GM19025 (cell line): ENCODE measurements around the gene PLB1.

Source experiments
- ATAC-seq: cut with Tn5 transposase; IDR thresholded peaks from one replicate; pipeline ENCODE4 v1.9.1; 2021; ENCODE audit warnings: mild to moderate bottlenecking, low read depth, moderate library complexity; ENCODE audit not compliant: unreplicated experiment

The PLB1 gene, protein sequence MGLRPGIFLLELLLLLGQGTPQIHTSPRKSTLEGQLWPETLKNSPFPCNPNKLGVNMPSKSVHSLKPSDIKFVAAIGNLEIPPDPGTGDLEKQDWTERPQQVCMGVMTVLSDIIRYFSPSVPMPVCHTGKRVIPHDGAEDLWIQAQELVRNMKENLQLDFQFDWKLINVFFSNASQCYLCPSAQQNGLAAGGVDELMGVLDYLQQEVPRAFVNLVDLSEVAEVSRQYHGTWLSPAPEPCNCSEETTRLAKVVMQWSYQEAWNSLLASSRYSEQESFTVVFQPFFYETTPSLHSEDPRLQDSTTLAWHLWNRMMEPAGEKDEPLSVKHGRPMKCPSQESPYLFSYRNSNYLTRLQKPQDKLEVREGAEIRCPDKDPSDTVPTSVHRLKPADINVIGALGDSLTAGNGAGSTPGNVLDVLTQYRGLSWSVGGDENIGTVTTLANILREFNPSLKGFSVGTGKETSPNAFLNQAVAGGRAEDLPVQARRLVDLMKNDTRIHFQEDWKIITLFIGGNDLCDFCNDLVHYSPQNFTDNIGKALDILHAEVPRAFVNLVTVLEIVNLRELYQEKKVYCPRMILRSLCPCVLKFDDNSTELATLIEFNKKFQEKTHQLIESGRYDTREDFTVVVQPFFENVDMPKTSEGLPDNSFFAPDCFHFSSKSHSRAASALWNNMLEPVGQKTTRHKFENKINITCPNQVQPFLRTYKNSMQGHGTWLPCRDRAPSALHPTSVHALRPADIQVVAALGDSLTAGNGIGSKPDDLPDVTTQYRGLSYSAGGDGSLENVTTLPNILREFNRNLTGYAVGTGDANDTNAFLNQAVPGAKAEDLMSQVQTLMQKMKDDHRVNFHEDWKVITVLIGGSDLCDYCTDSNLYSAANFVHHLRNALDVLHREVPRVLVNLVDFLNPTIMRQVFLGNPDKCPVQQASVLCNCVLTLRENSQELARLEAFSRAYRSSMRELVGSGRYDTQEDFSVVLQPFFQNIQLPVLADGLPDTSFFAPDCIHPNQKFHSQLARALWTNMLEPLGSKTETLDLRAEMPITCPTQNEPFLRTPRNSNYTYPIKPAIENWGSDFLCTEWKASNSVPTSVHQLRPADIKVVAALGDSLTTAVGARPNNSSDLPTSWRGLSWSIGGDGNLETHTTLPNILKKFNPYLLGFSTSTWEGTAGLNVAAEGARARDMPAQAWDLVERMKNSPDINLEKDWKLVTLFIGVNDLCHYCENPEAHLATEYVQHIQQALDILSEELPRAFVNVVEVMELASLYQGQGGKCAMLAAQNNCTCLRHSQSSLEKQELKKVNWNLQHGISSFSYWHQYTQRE (N-terminal part only)

DNA sequence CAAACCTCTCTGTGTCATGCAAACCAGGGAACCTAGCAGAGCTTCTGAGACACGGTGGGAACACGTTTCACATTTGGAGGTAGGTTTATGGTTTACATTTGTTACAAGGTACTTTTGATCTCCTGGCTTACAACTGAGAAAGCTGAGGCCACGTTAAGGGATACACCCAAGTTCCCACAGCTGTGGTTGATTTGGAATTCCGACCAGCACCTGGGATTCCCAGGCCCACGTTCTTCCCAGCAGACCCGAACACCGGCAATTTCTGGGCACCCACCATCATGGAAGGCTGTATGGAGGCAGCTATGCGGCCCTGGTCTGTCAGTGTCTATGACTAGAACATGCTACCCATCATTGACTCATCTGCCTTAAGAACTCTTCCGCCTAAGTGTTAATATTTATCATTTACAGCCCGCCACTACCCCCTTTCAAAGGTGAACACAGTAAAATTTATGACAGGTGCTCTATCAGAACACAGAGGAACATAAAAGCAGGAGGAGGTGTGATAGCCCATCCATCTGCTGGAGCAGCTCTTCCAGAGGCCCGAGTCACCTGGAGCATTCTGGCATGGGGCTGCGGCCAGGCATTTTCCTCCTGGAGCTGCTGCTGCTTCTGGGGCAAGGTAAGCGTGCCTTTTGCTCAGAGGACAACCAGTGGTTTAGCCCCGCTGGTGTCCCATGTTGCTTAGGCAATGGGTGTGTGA, at the start of gene PLB1:
Gene PLB1 (plus strand): TSS at position 510 of the 700 bp plus-strand sequence. CDS start 55 bp downstream, at position 565.
- no peak for ATAC-seq

DNA sequence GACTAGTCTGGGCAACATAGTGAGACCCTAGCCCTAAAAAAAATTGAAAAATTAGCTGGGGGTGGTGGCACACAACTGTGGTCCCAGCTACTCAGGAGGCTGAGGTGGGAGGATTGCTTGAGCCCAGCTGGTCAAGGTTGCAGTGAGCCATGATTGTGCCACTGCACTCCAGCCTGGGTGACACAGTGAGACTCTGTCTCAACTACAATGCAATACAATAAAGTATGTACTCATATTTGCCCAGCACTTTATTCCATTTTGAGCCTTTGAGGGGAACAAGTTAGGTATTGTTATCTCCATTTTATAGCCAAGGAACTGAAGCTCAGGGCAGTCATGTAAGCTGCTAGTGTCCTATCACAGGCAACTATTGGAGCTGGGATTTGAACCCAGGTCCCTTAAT, 49.3 kb upstream of the PLB1 start:
- no peak for ATAC-seq

DNA sequence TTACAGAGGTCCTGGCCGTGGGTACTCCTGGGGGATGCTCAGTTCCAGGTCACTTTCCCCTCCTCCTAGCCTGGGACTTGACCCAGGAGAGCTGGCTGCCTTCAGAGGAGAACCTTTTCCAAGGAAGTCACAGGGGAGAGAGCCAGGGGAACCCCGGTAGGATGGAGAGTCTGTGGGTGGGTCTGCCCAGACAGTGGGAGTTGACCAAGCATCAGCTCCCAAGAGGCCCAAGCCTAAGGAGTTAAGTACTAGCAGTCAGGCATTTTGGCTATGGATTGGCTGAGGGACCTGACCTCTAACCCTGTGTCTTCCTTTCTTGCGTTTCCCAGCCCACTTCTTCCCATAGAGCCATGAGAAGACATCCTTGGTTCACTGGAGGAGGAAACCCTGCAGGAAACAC, 48.8 kb upstream of the PLB1 start:
- no peak for ATAC-seq

DNA sequence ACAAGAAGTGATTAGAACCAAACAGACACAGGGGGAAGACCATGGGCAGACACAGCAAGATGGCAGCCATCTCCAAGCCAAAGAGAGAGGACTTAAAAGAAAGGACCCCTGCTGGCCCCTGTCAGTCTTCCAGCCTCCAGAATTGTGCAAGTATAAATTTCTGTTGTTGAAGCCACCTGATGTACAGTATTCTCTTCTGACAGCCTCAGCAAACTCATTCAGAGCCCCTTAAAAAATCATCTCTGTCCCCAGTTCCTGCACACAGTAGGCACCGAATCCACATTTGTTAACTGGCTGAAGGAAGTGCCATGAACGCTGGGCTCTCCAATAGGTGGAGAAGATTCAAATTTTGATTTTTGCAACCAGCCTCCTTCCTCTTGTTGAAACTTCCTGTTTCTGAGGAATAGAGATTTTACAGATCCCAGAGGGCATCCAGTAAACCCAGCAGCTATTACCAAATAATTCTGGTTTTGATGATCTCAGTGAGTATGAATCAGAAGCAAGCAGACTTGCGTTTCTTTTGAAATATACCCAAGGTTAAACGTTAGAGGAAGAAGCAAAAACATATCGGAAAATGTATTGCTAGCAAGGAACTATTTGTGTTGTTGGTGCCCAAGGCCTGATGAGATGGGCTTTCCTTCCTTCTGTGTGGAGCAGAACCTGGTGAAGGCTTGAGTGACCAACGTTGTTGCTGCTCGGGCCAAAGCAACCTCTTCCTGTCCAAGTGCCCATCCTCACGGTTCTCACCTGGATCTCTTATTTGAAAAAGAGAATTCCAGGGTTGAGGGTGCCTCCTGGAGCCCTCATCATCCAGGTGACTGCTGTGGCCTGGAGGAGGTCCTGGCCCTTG, 47.7 kb upstream of the PLB1 start:
- no peak for ATAC-seq

DNA sequence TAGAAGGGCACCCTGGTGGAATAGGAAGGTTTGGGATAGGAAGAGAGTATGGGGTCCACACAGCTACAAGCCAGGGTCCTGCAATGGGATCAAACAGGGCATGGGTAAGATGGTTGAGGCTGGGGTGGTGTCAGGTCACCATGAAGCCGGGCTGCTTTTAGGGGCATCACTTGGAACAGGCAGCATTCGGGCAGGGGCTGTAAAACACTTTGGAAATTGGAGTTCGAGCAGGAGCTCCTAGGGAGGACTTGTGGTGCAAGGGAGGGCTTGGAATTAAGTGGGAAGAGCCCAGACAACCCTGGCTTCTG, 47.1 kb upstream of the PLB1 start:
- no peak for ATAC-seq

DNA sequence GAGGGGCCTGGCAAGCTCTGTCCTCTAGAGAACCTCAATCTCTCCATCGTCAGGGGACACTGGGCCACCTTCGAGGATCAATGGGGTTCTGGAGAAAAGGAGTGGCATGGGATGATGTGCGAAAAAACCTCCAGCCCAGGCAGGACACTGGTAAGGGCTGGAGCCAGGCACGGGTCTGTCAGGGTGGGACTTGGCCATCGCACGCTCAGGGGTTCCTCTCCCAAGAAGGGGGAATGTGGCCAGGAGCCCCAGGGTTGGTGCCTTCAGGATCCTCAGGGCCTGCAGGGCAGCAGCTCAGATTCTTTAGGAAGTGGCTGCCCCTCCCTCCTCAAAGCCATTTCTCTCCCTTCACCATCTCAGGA, 46.8 kb upstream of the PLB1 start:
- no peak for ATAC-seq

DNA sequence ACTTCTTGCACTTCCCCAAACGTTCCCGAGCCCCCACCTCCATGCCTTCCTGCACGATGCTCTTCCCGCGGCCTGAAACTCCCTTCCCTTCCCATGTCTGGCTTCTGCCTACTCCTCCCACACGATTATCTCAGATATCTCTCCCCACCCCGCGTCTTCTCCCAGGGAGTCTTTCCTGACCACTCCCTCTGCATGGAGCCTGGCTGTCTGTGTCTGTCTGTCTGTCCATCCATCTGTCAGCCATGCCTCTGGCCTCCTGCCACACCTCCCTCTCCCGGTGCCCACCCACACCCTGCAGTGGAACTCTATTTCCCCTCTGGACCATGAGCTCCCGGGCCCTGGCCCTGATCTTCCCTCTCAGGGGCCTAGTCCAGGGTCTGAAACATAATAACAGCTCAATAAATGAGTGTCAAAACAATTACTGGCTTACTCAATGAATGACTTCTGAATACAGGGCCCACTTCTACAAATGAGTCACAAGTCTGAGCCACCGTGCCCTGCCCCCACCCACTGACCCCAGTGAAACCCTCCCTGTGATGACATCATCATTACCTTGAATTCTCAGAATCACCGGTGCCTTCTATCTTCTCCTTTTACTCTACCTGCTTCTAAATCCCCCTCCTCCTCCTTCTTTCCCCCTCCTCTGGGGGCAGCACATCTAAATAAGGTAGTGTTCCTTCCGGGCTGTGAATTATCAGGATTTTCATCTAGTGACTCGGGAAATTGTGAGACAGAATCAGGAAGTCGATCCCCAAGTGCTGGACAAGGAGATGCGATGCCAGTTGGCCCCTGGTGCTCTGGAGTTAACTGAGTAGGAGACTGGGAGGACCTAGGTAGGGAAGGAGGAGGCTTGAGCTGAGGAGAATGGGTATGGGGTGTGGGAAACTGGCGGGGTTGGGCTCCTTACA, 46.1 kb upstream of the PLB1 start:
- no peak for ATAC-seq

DNA sequence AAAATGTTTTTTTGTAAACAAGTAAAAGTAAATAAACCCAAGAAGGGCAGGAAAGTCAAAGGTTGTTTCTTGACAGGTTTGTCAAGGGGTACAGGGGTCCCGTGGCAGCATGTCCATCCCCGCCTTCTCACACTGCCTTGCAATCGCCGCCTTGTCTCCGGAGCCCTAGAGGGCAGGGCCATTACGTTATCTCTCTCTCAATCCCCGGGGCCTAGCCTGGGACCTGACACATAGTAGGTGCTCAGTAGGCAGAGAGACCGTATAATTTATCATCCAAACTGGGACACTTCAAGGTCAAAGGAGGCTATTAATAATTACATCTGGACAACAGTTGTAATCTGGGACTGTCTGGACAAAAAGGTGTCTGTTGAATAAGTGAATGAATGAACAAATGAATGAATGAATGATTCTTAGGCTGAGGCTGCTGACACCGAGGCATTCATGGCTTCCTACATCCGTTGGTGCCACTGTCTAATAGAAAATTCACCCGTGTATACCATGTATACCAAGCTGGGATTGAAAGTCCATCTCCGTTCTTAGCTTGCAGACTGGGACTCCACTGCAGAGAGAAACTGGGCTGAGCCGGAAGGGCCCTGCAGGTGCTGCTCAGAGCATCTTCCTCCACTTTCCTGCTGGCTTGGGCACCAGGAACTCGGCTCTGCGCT, 44.8 kb upstream of the PLB1 start:
- ATAC-seq, result no peak

DNA sequence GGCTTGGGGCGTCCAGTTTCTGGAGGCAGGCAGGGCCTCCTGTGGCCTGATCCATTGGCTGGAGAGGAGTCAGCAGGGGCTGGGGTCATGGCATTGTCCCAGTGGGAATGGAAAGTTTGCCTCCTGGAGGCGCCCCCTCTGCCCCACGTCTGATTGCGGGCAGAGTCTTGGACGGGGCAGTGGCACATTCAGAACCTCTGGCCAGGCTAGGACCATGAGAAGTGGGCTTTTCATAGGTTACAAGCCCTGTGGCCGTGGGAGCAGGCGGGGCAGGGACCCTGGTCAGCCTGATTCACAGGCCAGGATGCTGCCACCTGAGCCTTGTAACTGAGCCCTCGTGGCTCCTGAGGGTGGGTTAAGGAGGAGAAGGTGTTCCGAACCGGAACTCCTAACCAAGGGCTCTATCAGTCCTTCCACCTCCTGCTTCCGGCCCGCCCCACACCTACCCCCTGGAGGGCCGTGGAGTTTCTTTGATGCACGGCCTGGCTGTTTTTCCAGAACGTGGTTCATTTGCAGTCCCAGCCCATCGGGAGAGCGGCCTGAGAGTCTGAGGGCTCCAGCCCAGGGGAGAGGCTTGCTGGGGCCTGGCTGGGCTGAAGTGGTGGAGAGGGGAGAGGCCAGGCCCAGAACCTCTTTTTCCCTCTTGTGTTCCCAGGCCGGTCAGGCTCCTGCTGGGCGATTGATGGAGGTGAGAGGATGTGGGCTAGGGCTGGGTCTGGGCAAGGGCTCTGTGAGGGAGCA, 43.9 kb upstream of the PLB1 start:
- no peak for ATAC-seq

DNA sequence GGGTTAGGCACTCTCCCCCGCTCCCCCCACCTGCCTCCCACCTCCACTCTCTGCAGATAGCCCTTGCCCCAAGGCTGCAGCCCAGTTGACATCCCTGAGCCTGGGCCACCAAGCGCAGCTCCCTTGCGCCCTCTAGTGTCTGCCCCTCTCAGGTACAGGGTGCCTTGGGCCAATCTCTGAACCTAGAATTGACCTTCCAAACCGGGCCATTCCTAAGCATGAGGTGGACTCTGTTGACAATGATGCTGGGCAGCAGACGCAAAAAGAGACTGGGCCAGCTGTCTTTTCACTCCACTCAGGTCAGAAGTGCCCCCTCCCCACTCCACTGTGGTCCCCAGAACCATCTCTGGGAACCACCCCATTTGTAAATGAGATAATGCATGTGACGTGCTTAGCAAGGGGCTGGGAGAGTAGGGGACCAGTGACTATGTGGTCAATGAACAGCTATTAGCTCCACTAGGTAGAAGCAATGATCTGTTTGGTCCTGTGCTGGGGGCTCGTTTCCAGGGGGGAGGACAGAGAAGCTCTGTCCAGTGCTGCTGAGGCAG, 43.3 kb upstream of the PLB1 start:
- ATAC-seq, result no peak

DNA sequence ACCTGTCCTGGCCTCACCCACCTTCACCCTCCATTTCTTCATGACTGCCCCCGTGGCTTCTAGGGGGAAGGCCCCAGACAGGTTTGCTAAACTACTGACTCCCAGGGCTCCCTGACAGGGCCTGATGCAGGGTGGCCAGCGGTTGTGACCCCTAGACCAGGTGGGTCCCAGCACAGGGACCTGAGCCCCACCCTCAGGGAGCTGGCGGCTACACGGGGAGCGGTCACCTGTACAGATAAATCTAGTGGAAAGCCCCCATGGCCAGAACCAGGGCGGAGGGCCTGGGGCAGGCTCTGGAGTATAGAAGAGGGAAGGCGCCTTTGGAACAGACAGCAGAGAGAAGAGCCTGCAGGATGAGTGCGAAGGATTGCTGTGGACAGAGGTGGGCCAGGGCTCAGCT, 42.5 kb upstream of the PLB1 start:
- ATAC-seq, result no peak

DNA sequence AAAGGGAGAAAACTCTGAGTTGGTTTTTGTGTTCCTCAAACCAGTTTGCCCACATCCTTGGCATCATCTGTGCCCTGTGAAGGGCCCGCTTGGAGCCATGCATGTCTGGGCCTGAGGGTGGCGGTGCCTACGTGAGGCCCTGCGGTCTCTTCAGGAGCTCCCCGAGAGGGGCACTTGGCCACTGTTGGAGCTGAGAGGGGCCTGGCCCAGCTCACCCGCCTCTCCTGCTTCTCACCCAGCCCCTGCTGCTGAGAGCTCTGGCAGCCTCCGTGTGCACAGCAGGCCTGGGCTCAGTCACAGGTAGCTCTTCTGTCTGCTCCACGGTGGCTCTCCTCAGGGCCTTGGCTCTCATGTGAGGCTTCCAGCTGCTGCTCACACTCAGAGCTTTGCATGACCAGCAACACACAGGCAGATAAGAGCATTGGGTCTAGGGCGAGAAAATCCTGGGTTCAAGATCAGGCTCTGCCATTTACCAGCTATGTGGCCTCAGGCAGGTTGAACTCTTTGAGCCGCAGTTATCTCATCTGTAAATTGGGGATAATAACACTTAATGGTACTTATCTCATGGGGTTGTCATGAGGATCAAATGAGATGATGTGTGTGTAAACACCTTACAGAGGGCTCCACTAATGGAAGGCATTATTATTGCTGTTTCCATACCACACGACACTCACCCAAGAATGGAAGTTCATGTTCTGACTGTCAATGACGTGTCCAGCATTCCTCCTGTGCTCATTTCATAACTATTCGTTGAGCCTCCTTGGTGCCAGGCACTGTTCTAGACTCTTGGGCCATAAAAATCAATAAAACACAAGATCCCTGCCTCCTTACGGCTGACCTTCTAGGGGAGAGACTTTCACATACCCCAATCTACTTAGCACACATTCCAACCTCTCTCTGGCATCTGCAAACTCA, 41.6 kb upstream of the PLB1 start:
- ATAC-seq, result no peak

DNA sequence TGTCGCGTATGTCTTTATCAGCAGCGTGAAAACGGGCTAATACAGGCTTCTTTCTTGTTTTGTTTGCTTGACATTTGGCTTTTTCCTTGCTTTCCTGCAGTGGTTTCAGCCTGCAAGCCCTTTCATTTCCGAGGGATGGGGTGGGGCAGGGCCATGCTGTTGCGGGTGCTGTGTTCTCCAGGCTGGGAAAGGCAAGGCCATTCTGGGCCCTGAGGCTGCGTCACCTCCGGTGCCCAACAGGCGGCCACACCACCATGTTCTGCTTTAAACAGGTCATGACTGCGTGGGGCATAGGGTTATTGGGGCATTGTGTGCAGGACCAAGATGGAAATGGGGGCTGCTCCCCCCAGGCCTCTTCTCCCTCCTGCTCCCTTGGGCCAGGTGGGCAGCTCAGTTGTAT, 38.6 kb upstream of the PLB1 start:
- no peak for ATAC-seq

DNA sequence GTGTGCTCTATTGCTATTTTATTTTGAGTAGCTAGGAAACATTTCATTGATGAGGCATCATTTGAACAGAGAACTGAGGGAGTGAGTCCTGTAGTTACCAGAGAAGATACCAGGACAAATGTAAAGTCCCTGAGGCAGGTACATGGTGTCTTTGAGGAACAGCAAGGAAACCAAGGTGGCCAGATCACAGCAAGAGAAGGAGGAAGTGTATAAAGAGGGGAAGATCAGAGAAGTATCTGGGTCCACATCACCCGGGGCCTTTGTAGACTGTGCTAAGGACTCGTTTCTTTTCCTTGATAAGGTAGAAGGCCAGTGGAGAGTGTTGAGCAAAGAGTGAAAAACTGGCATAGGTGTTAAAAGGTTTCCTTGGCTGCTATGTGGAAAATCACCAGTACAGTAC, 34.8 kb upstream of the PLB1 start:
- ATAC-seq, result no peak

DNA sequence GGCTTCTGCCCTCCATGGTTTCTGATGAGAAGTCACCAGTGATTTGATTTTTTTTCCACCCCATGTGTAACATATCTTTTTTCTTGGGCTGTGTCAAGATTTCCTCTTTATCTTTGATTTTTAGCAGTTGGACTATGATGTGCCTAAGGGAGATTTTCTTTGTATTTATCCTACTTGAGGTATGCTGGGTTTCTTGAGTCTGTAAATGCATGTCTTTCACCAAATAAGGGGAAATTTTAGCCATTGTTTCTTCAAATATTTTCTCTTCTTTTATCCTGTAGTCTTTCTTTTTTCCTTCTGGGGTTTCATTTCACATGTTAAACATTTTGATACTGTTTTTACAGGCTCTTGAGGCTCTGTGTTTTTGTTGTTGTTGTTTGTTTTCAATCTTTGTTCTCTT, 33.7 kb upstream of the PLB1 start:
- no peak for ATAC-seq

DNA sequence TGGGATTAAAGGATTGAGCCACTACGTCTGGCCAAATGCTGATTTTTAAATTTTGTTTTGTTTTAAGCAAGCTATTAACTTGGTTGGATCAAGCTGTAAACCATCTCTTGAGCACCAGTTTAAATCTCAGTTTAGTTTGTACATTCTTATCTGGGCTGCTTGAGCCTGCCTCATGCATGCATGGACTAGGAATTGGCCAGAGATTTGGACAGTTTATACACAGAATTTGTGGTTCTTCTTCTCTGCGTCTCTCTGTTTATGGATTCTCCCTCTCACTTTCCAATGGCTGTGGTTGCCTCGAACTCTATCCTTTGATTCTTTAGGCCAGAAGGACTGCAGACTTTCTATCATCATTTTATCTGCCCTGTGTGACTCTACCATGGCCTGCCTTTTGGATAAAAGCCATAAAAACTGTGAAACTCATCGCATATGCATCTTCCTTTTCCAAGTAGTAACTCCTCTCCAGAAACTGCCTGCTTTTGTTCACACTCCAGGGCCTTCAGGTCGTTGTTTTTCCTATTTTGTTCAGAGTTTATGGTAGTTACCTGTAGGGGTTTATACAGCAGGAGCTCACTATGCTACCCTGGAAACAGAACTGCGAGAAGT, 32.5 kb upstream of the PLB1 start:
- no peak for ATAC-seq
